Tibial nerve (tissue), 4 donors: ENCODE data around the gene AP2M1.

Source experiments
- CTCF ChIP-seq, 5 experiments: fragments of 200-600 bp in 3 of 5; fragments of 450-650 bp in 2 of 5; sonication (generic) in 3 of 5; IDR thresholded peaks; one replicate each; pipeline ENCODE4 v1.5.1; 2016 to 2019; ENCODE audit warnings: antibody characterized with exemption in 5 of 5, mild to moderate bottlenecking in 3 of 5, moderate library complexity in 2 of 5
- EP300 ChIP-seq, 2 donors: sonication (generic); formaldehyde crosslinking; IDR thresholded peaks; one replicate each; pipeline ENCODE4 v1.6.1; 2017; ENCODE audit warnings: antibody characterized with exemption in 2 of 2, mild to moderate bottlenecking in 1 of 2
- POLR2A ChIP-seq, 2 donors: fragments of 450-650 bp; IDR thresholded peaks; one replicate each; pipeline ENCODE4 v1.6.1; 2017; ENCODE audit warnings: antibody characterized with exemption in 2 of 2, mild to moderate bottlenecking in 2 of 2, moderate library complexity in 2 of 2

- no peak for TF ChIP-seq EP300 (IDR thresholded peaks at IDR 0.05)
- TF ChIP-seq CTCF (IDR thresholded peaks at IDR 0.05), result no peak
- TF ChIP-seq POLR2A (IDR thresholded peaks at IDR 0.05), result no peak
These were observed 3.2 kb downstream of the AP2M1 start for GRCh38 chr3:184177767-184178306.
